NOMO-1 treated with DMSO at 0.1 percent for 48 hours (cell line): ENCODE results near the gene PPP1R16B.

ENCODE experiments used
- DNase-seq: peaks from one replicate; lab custom pipeline; 2025; ENCODE audit not compliant: unreplicated experiment; lab: John Stamatoyannopoulos, UW

PPP1R16B gene

GRCh38 chr20:38961530-38962043 lies 156.1 kb downstream of the PPP1R16B start:
- DNase-seq: peak; percentile 48

- DNase-seq: peak; percentile 97
Measured at GRCh38 chr20:38962044-38962927, 156.8 kb downstream of the PPP1R16B start, which contains the start of gene DHX35. TSS of gene DHX35 (plus strand) at chr20:38962344. CDS start at chr20:38962368, 24 bp downstream.

GRCh38 chr20:38962928-38963401 lies 157.5 kb downstream of the PPP1R16B start:
- DNase-seq: peak; percentile 42

GRCh38 chr20:38963745-38964144 lies 158.2 kb downstream of the PPP1R16B start:
- DNase-seq: no peak

GRCh38 chr20:38965264-38965663 lies 159.8 kb downstream of the PPP1R16B start:
- no peak for DNase-seq

- no peak for DNase-seq
Measured at GRCh38 chr20:38968090-38968489, 162.6 kb downstream of the PPP1R16B start.

GRCh38 chr20:38969708-38970107 lies 164.2 kb downstream of the PPP1R16B start:
- no peak for DNase-seq

GRCh38 chr20:38970302-38970701 lies 164.8 kb downstream of the PPP1R16B start:
- DNase-seq: no peak
